ENCODE data around the gene CD320.
"Not testable (repeated sequence)": the region's sequence is repeated elsewhere in the genome, so short reads cannot be mapped to it uniquely, and the experiment has no call there.

The CD320 gene

GRCh38 chr19:8308891-8309291 is 733 bp upstream of the CD320 start:
- DNase-seq (ENCODE audit: low spot score): no peak

GRCh38 chr19:8307400-8307964 is 676 bp downstream of the CD320 start:
- DNase-seq (ENCODE audit: low spot score): no peak

- DNase-seq (ENCODE audit: low spot score): no peak
Observed at GRCh38 chr19:8306235-8307054, 1.7 kb downstream of the CD320 start.

- DNase-seq (ENCODE audit: low spot score): no peak
Observed at GRCh38 chr19:8305798-8306197, 2.4 kb downstream of the CD320 start.

GRCh38 chr19:8304841-8305621 is 3.1 kb downstream of the CD320 start:
- DNase-seq (ENCODE audit: low spot score): no peak

DNA sequence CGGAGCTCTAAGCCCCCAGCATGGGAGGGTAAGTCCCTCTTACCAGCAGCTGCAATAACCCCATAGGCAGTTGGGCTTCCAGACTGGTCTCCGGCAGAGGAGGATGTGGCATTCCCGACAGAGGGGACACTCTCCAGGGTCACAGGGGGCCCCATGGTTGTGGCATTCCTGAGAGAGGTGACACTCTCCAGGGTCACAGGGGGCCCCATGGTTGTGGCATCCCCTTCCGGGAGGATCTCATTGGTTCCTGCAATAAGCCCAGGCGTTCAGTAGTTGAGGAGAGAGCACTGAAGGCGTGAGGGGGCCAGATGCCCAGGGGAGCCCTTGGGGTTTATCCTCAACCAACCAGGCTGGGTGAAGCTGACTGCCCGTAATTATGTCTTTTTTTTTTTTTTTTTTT is 5.4 kb downstream of the CD320 start:
- DNase-seq (ENCODE audit: low spot score): no peak

DNA sequence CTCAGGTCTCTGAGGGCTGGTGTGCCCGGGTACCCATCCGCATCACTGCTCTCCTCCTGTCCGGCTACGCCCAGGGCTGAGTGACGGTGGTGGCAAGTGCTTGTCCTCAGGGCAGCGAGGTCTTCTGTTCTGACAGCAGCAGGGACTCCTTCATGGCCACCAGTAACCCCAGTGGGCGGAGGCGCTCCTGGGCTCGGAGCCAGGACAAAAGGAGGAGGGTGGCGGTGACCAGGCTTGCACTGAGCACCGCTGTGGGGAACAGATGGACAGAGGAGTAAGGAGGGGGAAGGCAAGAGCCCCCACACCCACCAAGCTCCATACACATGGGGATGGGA is 5.8 kb downstream of the CD320 start:
- DNase-seq (ENCODE audit: low spot score): no peak

- DNase-seq (ENCODE audit: low spot score): not testable (repeated sequence)
Observed at GRCh38 chr19:8291337-8291736, 16.8 kb downstream of the CD320 start.

GRCh38 chr19:8276508-8276907 is 31.6 kb downstream of the CD320 start:
- not testable (repeated sequence) for DNase-seq (ENCODE audit: low spot score)

DNA sequence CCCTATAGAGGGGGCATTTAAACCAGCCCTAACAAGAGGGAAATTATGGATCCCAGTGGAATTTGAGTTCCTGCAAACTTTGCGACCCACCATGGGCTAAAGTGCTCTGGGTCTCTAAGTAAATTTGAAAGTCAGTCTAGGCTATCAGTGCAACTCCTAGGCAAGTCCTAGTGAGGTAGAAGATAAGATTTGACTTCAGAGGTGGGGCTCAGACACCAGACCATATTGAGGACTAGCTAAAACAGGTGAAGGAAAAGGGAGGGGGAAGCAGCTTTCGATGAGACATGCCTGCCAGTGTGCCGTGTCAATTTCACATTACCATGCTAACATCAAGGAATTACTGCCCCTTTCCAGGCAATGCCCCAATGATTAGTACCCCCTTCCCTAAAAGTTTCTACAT is 38.4 kb downstream of the CD320 start:
- no peak for DNase-seq (ENCODE audit: low spot score)

- DNase-seq (ENCODE audit: low spot score): no peak
Observed at GRCh38 chr19:8265872-8266271, 42.3 kb downstream of the CD320 start.

- DNase-seq (ENCODE audit: low spot score): not testable (repeated sequence)
Observed at GRCh38 chr19:8264248-8264647, 43.9 kb downstream of the CD320 start.

GRCh38 chr19:8262431-8262830 is 45.7 kb downstream of the CD320 start:
- no peak for DNase-seq (ENCODE audit: low spot score)

- DNase-seq (ENCODE audit: low spot score): no peak
Observed at GRCh38 chr19:8261881-8262280, 46.3 kb downstream of the CD320 start.

DNA sequence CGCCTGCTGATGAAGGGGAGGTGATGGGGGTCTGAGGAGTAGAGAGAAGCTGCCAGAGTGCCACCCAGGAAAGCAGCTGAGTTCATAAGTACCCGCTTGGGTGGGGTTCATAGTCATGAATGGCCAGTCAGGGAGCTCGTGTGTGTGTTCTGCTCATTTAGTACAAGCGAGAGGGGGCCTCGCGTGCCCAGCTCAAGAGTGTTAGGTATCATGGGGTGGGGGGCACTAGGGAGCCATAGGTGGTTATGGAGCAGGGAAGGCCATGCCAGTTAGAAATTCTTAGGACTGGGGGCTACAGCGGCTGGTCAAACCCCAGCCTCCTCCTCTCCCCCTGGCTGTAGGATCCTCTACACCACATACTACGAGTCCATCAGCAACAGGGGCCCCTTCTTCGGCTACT is 46.8 kb downstream of the CD320 start:
- no peak for DNase-seq (ENCODE audit: low spot score)

GRCh38 chr19:8259922-8260247 is 48.3 kb downstream of the CD320 start:
- no peak for DNase-seq (ENCODE audit: low spot score)

DNA sequence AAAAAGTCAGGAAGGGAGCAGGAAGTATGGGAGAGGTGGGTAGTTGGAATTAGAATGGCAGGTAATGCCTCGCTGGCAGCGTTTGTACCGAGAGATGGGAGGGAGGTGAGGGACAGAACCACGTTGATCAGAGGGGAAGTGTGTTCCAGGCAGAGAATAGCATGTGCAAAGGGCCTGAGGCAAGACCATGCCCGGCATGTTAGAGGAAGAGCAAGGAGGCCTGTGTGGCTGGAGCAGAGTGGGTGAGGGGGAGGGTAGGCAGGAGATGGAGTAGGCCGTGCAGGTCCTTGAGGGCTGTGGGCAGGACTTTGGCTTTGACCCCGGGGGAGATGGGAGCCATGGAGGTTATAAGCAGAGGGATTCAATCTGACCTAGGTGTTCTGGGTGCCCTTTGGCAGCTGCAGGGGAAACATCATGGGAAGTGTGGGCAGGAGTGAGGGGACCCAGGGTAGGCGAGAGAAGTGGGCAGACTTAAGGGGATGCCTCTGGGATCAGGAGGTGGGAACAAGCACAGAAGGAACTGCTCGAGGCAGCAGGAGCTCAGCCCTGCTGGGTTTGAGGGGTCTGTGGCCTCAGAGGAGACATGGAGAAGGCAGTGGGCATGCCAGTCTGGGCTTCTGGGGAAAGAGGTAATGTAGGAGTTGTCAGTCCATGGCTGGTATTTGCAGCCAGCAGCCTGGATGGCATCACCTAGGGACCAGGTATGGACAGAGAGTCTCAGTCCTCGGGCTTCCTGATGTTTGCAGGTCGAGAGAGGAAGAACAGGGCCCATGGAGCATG is 48.8 kb downstream of the CD320 start:
- no peak for DNase-seq (ENCODE audit: low spot score)

DNA sequence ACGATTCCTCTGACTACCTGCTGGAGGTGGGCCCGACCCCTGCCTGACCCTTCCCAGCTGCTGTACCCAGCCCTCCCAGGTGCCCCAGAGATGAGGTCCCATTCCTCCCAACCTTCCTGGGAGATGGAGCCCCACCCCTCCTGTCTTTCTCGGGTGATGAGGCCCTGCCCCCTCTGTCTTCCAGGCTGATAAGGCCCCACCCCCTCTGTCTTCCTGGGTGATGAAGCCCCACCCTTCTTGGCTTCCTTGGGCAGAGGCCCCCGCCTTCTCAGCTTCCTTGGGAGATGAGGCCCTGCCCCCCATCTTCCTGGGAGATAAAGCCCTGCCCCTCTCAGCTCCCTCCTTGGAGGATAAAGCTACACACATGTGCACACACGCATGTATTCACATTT is 51.1 kb downstream of the CD320 start:
- no peak for DNase-seq (ENCODE audit: low spot score)

GRCh38 chr19:8256276-8257051 is 51.7 kb downstream of the CD320 start:
- DNase-seq (ENCODE audit: low spot score): no peak

DNA sequence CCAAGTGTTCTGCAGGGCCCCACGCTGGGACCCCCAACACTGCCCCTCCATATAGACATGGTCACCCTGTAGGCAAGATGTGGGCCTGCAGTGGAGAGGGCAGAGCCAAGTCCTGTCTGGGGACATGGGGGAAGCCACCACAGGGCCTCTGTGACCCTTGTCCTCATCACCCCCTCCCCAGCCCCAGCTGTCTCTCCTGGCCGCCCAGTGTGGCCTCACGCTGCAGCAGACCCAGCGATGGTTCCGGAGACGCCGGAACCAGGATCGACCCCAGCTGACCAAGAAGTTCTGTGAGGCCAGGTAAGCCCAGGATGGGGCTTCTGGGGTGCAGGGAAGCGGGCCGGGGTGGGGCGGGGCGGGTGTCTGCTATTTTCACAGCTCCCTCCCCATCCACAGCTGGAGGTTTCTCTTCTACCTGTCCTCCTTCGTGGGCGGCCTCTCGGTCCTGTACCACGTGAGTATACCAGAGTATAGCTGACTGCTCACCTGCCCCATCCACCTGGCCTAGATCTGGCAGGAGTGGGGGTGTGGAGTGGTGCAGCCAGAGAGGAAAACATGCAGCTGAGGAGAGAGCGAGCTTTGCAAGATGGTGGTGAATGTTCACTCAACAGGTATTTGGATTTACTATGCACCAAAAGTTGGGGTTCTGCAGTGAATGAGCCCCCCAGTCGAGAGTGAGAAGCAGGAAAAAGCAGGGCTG is 52.6 kb downstream of the CD320 start:
- no peak for DNase-seq (ENCODE audit: low spot score)
